HepG2 (cell line): Measurements from ENCODE around the gene NUAK1. TPM values are rescaled to one million over a fixed set of nuclear protein-coding genes. Genes with fewer than 3 reads are reported as not detected.

Source experiments
- ARNT ChIP-seq: fragments of 450-650 bp; IDR thresholded peaks from 2 replicates; pipeline ENCODE4 v1.6.1; 2017
- BRCA1 ChIP-seq: sonication (generic); formaldehyde crosslinking; IDR thresholded peaks from 2 replicates; pipeline ENCODE4 v1.4.0; 2020; ENCODE audit warnings: missing genetic modification reagents
- CBX2 ChIP-seq, 2 experiments: fragments of 200-600 bp in 1 of 2; sonication (generic); formaldehyde crosslinking in 1 of 2; IDR thresholded peaks; 2 replicates each; pipeline versions ENCODE4 v1.7.0 to v1.8.1; 2018 to 2022; ENCODE audit warnings: low read depth in 2 of 2, low read length in 1 of 2, mild to moderate bottlenecking in 1 of 2, missing genetic modification reagents in 1 of 2
- CREB3 ChIP-seq: sonication (generic); formaldehyde crosslinking; IDR thresholded peaks from 2 replicates; pipeline ENCODE4 v1.5.0; 2020; ENCODE audit warnings: missing genetic modification reagents
- FLYWCH1 ChIP-seq: sonication (generic); formaldehyde crosslinking; IDR thresholded peaks from 2 replicates; pipeline ENCODE4 v1.8.1; 2023; ENCODE audit warnings: mild to moderate bottlenecking, missing genetic modification reagents
- FOXJ3 ChIP-seq: sonication (generic); formaldehyde crosslinking; IDR thresholded peaks from 2 replicates; pipeline ENCODE4 v1.4.0; 2020; ENCODE audit warnings: missing genetic modification reagents, mild to moderate bottlenecking, borderline replicate concordance
- MBNL3 ChIP-seq: fragments of 250-450 bp; sonication (Bioruptor Pico); conservative IDR thresholded peaks from 2 replicates; pipeline ENCODE4 v1.8.0; 2022; ENCODE audit warnings: mild to moderate bottlenecking, inconsistent platforms
- MED13 ChIP-seq: sonication (generic); formaldehyde crosslinking; IDR thresholded peaks from 2 replicates; pipeline ENCODE4 v1.5.0; 2020; ENCODE audit warnings: missing genetic modification reagents
- MIXL1 ChIP-seq: IDR thresholded peaks from 2 replicates; pipeline ENCODE4 v1.6.1; 2016
- PCBP2 ChIP-seq: fragments of 200-400 bp; formaldehyde crosslinking; optimal IDR thresholded peaks from 2 replicates; pipeline ENCODE3; 2018; ENCODE audit warnings: low read length, low read depth; ENCODE audit not compliant: poor library complexity, severe bottlenecking
- SALL1 ChIP-seq: sonication (generic); formaldehyde crosslinking; IDR thresholded peaks from 2 replicates; pipeline ENCODE4 v1.8.0; 2022; ENCODE audit warnings: mild to moderate bottlenecking, missing genetic modification reagents
- TARDBP ChIP-seq: sonication (generic); formaldehyde crosslinking; IDR thresholded peaks from 2 replicates; pipeline ENCODE4 v1.8.0; 2022; ENCODE audit warnings: mild to moderate bottlenecking, missing genetic modification reagents
- YY1 ChIP-seq: IDR thresholded peaks from 2 replicates; pipeline ENCODE4 v1.6.1; 2011; ENCODE audit warnings: low read length, low read depth, moderate library complexity, mild to moderate bottlenecking; ENCODE audit not compliant: insufficient read depth, insufficient replicate concordance
- ZGPAT ChIP-seq: IDR thresholded peaks from 2 replicates; pipeline ENCODE4 v1.6.1; 2016; ENCODE audit warnings: mild to moderate bottlenecking
- ZNF18 ChIP-seq: sonication (generic); formaldehyde crosslinking; IDR thresholded peaks from 2 replicates; pipeline ENCODE4 v1.8.0; 2022; ENCODE audit warnings: mild to moderate bottlenecking, missing genetic modification reagents; ENCODE audit not compliant: insufficient replicate concordance
- ZNF296 ChIP-seq: sonication (generic); formaldehyde crosslinking; conservative IDR thresholded peaks from 2 replicates; pipeline ENCODE4 v1.5.0; 2020; ENCODE audit warnings: mild to moderate bottlenecking, missing genetic modification reagents
- ZNF616 ChIP-seq: sonication (generic); formaldehyde crosslinking; IDR thresholded peaks from 2 replicates; pipeline ENCODE4 v1.5.0; 2020; ENCODE audit warnings: low read depth, mild to moderate bottlenecking, missing genetic modification reagents
- ZNF788 ChIP-seq: sonication (generic); formaldehyde crosslinking; IDR thresholded peaks from 2 replicates; pipeline ENCODE4 v1.5.0; 2020; ENCODE audit warnings: mild to moderate bottlenecking, missing genetic modification reagents, borderline replicate concordance
- ZNF800 ChIP-seq: sonication (generic); formaldehyde crosslinking; IDR thresholded peaks from 2 replicates; pipeline ENCODE4 v1.4.0; 2020; ENCODE audit warnings: missing genetic modification reagents
- ZUFSP ChIP-seq: sonication (generic); formaldehyde crosslinking; IDR thresholded peaks from 2 replicates; pipeline ENCODE4 v1.9.0; 2021; ENCODE audit warnings: missing genetic modification reagents, mild to moderate bottlenecking, borderline replicate concordance
- polyA plus RNA-seq, 8 experiments: library from polyadenylated mRNA; depleted of rRNA in 3 of 8; stranded (reverse) in 7 of 8; unstranded in 1 of 8; fragments of >200 nt; fragmentation: Illumina TruSeq in 4 of 8; extraction: Trizol in 4 of 8; gene quantifications; 2 replicates each; pipeline versions ENCODE4 v1.2.1 to v1.2.3, GENCODE V29; 2011 to 2016; ENCODE audit warnings: low read depth in 4 of 8, missing spikeins in 1 of 8, mixed read lengths in 1 of 8; ENCODE audit not compliant: insufficient read depth in 1 of 8
- total RNA-seq, 5 experiments: library from RNA; depleted of rRNA; stranded (reverse); fragments of >200 nt; fragmentation: Illumina TruSeq; extraction: Trizol; gene quantifications; 2 replicates each; pipeline ENCODE4 v1.2.3, GENCODE V29; 2016; ENCODE audit warnings: low read depth in 1 of 5

Gene NUAK1
- total and polyA plus RNA-seq, 2 of the 13 experiments (the other 11 are each of a cell fraction or from before 2014, with no cell fraction given): 1.7 to 1.9 TPM

GRCh38 chr12:106139422-106140171 lies 843 bp upstream of the NUAK1 start (continued):
- 0 out of 2 replicates have a peak, but pooled peaks have one; percentile 43 for TF ChIP-seq ZGPAT (CRISPR knock-in tag)
- TF ChIP-seq CBX2 (IDR thresholded peaks at IDR 0.05; ENCODE audit: low read depth, low read length): no peak
- 0 out of 2 replicates have a peak, but pooled peaks have one; percentile 30 for TF ChIP-seq CBX2 (CRISPR knock-in tag; IDR thresholded peaks at IDR 0.05; ENCODE audit: low read depth)
- TF ChIP-seq MED13 (CRISPR knock-in tag): no peak
- no peak for TF ChIP-seq ZNF18 (CRISPR knock-in tag)
- no peak for TF ChIP-seq SALL1 (CRISPR knock-in tag)
- no peak for TF ChIP-seq ZNF296 (CRISPR knock-in tag)
- TF ChIP-seq ZNF788 (CRISPR knock-in tag): no peak
- TF ChIP-seq TARDBP: no peak
- no peak for TF ChIP-seq ARNT
- no peak for TF ChIP-seq BRCA1 (CRISPR knock-in tag)
- no peak for TF ChIP-seq FLYWCH1
- no peak for TF ChIP-seq CREB3 (CRISPR knock-in tag)
- TF ChIP-seq FOXJ3 (CRISPR knock-in tag): no peak
- no peak for TF ChIP-seq ZUFSP (CRISPR knock-in tag)
- peak; percentile 20 for TF ChIP-seq YY1
- TF ChIP-seq MBNL3 (CRISPR knock-in tag): no peak
- no peak for TF ChIP-seq ZNF616 (CRISPR knock-in tag)
- peak; percentile 26; the same call in 1 of the 2 replicates for TF ChIP-seq ZNF800 (CRISPR knock-in tag)
- no peak for TF ChIP-seq PCBP2
- no peak for TF ChIP-seq MIXL1
